HepG2 (cell line): ENCODE results near the gene IGIP. TPM values are rescaled to one million over a fixed set of nuclear protein-coding genes. Genes with fewer than 3 reads are reported as not detected.

Experiments
- BCLAF1 ChIP-seq: fragments of 450-650 bp; IDR thresholded peaks from 2 replicates; pipeline ENCODE4 v1.6.1; 2017; ENCODE audit warnings: mild to moderate bottlenecking
- HCFC1 ChIP-seq: fragments of 150-350 bp; IDR thresholded peaks from 2 replicates; pipeline ENCODE4 v1.6.1; 2014; ENCODE audit warnings: low read depth, low read length
- KLF13 ChIP-seq: sonication (generic); formaldehyde crosslinking; IDR thresholded peaks from 2 replicates; pipeline ENCODE4 v1.4.0; 2020; ENCODE audit warnings: mild to moderate bottlenecking, missing genetic modification reagents
- NFKBIZ ChIP-seq: IDR thresholded peaks from 2 replicates; pipeline ENCODE4 v1.6.1; 2018; ENCODE audit warnings: missing genetic modification reagents, missing compliant biosample characterization
- PAX8 ChIP-seq: sonication (generic); formaldehyde crosslinking; IDR thresholded peaks from 2 replicates; pipeline ENCODE4 v1.8.0; 2022; ENCODE audit warnings: mild to moderate bottlenecking, missing genetic modification reagents, borderline replicate concordance
- RBM39 ChIP-seq: fragments of 200-400 bp; formaldehyde crosslinking; IDR thresholded peaks from one replicate; pipeline ENCODE4 v1.6.1; 2018; ENCODE audit warnings: antibody characterized with exemption, mild to moderate bottlenecking, low read depth, low read length; ENCODE audit not compliant: poor library complexity, severe bottlenecking
- ZNF451 ChIP-seq: sonication (generic); formaldehyde crosslinking; IDR thresholded peaks from 2 replicates; pipeline ENCODE4 v1.5.0; 2020; ENCODE audit warnings: mild to moderate bottlenecking, missing genetic modification reagents
- ZNF891 ChIP-seq: sonication (generic); formaldehyde crosslinking; IDR thresholded peaks from 2 replicates; pipeline ENCODE4 v1.5.0; 2020; ENCODE audit warnings: mild to moderate bottlenecking, missing genetic modification reagents
- polyA plus RNA-seq, 8 experiments: library from polyadenylated mRNA; depleted of rRNA in 3 of 8; stranded (reverse) in 7 of 8; unstranded in 1 of 8; fragments of >200 nt; fragmentation: Illumina TruSeq in 4 of 8; extraction: Trizol in 4 of 8; gene quantifications; 2 replicates each; pipeline versions ENCODE4 v1.2.1 to v1.2.3, GENCODE V29; 2011 to 2016; ENCODE audit warnings: low read depth in 4 of 8, missing spikeins in 1 of 8, mixed read lengths in 1 of 8; ENCODE audit not compliant: insufficient read depth in 1 of 8
- total RNA-seq, 5 experiments: library from RNA; depleted of rRNA; stranded (reverse); fragments of >200 nt; fragmentation: Illumina TruSeq; extraction: Trizol; gene quantifications; 2 replicates each; pipeline ENCODE4 v1.2.3, GENCODE V29; 2016; ENCODE audit warnings: low read depth in 1 of 5
- TF ChIP-seq, protein P1 (sequence below): sonication (generic); formaldehyde crosslinking; IDR thresholded peaks from 2 replicates; pipeline ENCODE4 v1.4.0; 2020; ENCODE audit warnings: missing genetic modification reagents, mild to moderate bottlenecking, borderline replicate concordance
- TF ChIP-seq, protein P2 (sequence below): sonication (generic); formaldehyde crosslinking; conservative IDR thresholded peaks from 2 replicates; pipeline ENCODE4 v1.8.0; 2022; ENCODE audit warnings: missing genetic modification reagents

The IGIP gene
- total and polyA plus RNA-seq, 2 of the 13 experiments (the other 11 are each of a cell fraction or from before 2014, with no cell fraction given): 1.7 to 2.1 TPM

GRCh38 chr5:140142246-140142645 lies 16.5 kb downstream of the IGIP start (continued):
- TF ChIP-seq PAX8 (CRISPR knock-in tag): no peak
- TF ChIP-seq BCLAF1: no peak
- TF ChIP-seq HCFC1: no peak
- TF ChIP-seq NFKBIZ (CRISPR knock-in tag): no peak
- no peak for TF ChIP-seq RBM39
- no peak for TF ChIP-seq KLF13 (CRISPR knock-in tag)
- TF ChIP-seq, protein P1, sequence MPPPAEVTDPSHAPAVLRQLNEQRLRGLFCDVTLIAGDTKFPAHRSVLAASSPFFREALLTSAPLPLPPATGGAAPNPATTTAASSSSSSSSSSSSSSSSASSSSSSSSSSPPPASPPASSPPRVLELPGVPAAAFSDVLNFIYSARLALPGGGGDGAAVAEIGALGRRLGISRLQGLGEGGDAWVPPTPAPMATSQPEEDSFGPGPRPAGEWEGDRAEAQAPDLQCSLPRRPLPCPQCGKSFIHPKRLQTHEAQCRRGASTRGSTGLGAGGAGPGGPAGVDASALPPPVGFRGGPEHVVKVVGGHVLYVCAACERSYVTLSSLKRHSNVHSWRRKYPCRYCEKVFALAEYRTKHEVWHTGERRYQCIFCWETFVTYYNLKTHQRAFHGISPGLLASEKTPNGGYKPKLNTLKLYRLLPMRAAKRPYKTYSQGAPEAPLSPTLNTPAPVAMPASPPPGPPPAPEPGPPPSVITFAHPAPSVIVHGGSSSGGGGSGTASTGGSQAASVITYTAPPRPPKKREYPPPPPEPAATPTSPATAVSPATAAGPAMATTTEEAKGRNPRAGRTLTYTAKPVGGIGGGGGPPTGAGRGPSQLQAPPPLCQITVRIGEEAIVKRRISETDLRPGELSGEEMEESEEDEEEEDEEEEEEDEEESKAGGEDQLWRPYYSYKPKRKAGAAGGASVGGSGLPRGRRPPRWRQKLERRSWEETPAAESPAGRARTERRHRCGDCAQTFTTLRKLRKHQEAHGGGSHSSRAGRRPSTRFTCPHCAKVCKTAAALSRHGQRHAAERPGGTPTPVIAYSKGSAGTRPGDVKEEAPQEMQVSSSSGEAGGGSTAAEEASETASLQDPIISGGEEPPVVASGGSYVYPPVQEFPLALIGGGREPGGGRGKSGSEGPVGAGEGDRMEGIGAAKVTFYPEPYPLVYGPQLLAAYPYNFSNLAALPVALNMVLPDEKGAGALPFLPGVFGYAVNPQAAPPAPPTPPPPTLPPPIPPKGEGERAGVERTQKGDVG (CRISPR knock-in tag): no peak
- TF ChIP-seq ZNF451 (CRISPR knock-in tag): no peak
- TF ChIP-seq, protein P2, sequence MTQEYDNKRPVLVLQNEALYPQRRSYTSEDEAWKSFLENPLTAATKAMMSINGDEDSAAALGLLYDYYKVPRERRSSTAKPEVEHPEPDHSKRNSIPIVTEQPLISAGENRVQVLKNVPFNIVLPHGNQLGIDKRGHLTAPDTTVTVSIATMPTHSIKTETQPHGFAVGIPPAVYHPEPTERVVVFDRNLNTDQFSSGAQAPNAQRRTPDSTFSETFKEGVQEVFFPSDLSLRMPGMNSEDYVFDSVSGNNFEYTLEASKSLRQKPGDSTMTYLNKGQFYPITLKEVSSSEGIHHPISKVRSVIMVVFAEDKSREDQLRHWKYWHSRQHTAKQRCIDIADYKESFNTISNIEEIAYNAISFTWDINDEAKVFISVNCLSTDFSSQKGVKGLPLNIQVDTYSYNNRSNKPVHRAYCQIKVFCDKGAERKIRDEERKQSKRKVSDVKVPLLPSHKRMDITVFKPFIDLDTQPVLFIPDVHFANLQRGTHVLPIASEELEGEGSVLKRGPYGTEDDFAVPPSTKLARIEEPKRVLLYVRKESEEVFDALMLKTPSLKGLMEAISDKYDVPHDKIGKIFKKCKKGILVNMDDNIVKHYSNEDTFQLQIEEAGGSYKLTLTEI (CRISPR knock-in tag): no peak
- TF ChIP-seq ZNF891 (CRISPR knock-in tag): no peak
